ENCODE results near the gene TNPO2. TPM values are rescaled to one million over a fixed set of nuclear protein-coding genes. Genes with fewer than 3 reads are reported as not detected.

The TNPO2 gene
- total RNA-seq, 2 donors from 2014 or later: 35.9 to 55.2 TPM

- no peak overlapping the region for H3K27ac ChIP-seq
- H3K9me3 ChIP-seq: no peaks in the 10 kb centered on the region
- DNase-seq (ENCODE audit: low spot score): no peak
- peaks cover 13% of the 10 kb centered on the region for H3K36me3 ChIP-seq
- no peak overlapping the region for H3K4me3 ChIP-seq
- H3K4me1 ChIP-seq: peaks cover 0 to 9% of the 10 kb centered on the region in 2 donors
- H3K27me3 ChIP-seq: no peaks in the 10 kb centered on the region
- TF ChIP-seq CTCF (IDR thresholded peaks at IDR 0.05): no peak
Observed at GRCh38 chr19:12767150-12767549, 43.4 kb upstream of the TNPO2 start.

GRCh38 chr19:12766051-12766521 lies 42.4 kb upstream of the TNPO2 start:
- Histone ChIP-seq H3K36me3 (peaks cover 13% of the 10 kb centered on the region), H3K27me3 (no peaks in the 10 kb centered on the region), H3K4me3 (peak overlapping the region; percentile 25 to 53), H3K9me3 (no peaks in the 10 kb centered on the region), H3K4me1 (peaks cover 0 to 5% of the 10 kb centered on the region in 2 donors), H3K27ac (peak overlapping the region; percentile 61 to 71)
- peak; percentile 86 for DNase-seq (ENCODE audit: low spot score)
- peak; percentile 92 to 99 for TF ChIP-seq CTCF (IDR thresholded peaks at IDR 0.05)

GRCh38 chr19:12764698-12765097 lies 41.0 kb upstream of the TNPO2 start:
- TF ChIP-seq CTCF (IDR thresholded peaks at IDR 0.05): no peak
- Histone ChIP-seq H3K9me3 (no peaks in the 10 kb centered on the region), H3K27ac (no peak overlapping the region), H3K27me3 (no peaks in the 10 kb centered on the region), H3K4me3 (no peak overlapping the region), H3K4me1 (peaks cover 0 to 5% of the 10 kb centered on the region in 2 donors), H3K36me3 (peaks cover 13% of the 10 kb centered on the region)
- DNase-seq (ENCODE audit: low spot score): no peak

- Histone ChIP-seq H3K27me3 (no peaks in the 10 kb centered on the region), H3K27ac (no peak overlapping the region), H3K4me3 (no peak overlapping the region), H3K4me1 (peaks cover 0 to 5% of the 10 kb centered on the region in 2 donors), H3K9me3 (no peaks in the 10 kb centered on the region), H3K36me3 (peaks cover 13% of the 10 kb centered on the region)
- no peak for TF ChIP-seq CTCF (IDR thresholded peaks at IDR 0.05)
- no peak for DNase-seq (ENCODE audit: low spot score)
Observed at GRCh38 chr19:12763100-12763499, 39.4 kb upstream of the TNPO2 start.

GRCh38 chr19:12759686-12760085 lies 36.0 kb upstream of the TNPO2 start:
- Histone ChIP-seq H3K4me3 (no peak overlapping the region), H3K36me3 (peaks cover 11% of the 10 kb centered on the region), H3K4me1 (peaks cover 0 to 10% of the 10 kb centered on the region in 2 donors), H3K27me3 (no peaks in the 10 kb centered on the region), H3K27ac (no peak overlapping the region), H3K9me3 (no peaks in the 10 kb centered on the region)
- no peak for TF ChIP-seq CTCF (IDR thresholded peaks at IDR 0.05)
- DNase-seq (ENCODE audit: low spot score): no peak
